ENCODE measurements around the gene C22orf42. TPM values are rescaled to one million over a fixed set of nuclear protein-coding genes. Genes with fewer than 3 reads are reported as not detected.
"Not testable (repeated sequence)": the region's sequence is repeated elsewhere in the genome, so short reads cannot be mapped to it uniquely, and the experiment has no call there.

Gene C22orf42
- total RNA-seq, 1 experiment from 2014 or later, result not detected

GRCh38 chr22:32136881-32137280 is 22.2 kb downstream of the C22orf42 start:
- H3K4me3 Mint-ChIP-seq (ENCODE audit: unreplicated experiment), result not testable (repeated sequence)

GRCh38 chr22:32135958-32136357 is 23.1 kb downstream of the C22orf42 start:
- BruUV-seq (replicated peaks); H3K27ac Mint-ChIP-seq (ENCODE audit: unreplicated experiment); intact Hi-C loops (cut with micrococcal nuclease; ENCODE audit: unreplicated experiment): not testable (repeated sequence)

More at GRCh38 chr22:32136881-32137280, 22.2 kb downstream of the C22orf42 start:
- H3K9me3 ChIP-seq; intact Hi-C loops (cut with micrococcal nuclease; ENCODE audit: unreplicated experiment); DNase-seq; H3K36me3 ChIP-seq (ENCODE audit: control insufficient read depth, insufficient read depth, low read length); H3K4me3 ChIP-seq (ENCODE audit: low read depth, low read length); H3K4me1 ChIP-seq; H3K36me3 Mint-ChIP-seq (ENCODE audit: insufficient read depth, unreplicated experiment); H3K27me3 Mint-ChIP-seq (ENCODE audit: insufficient read depth, unreplicated experiment); CTCF ChIA-PET; BruUV-seq (replicated peaks); H3K9me3 Mint-ChIP-seq (ENCODE audit: unreplicated experiment); H3K4me1 Mint-ChIP-seq (ENCODE audit: low read depth, unreplicated experiment); POLR2A ChIA-PET; H3K27me3 ChIP-seq (replicated peaks; ENCODE audit: control insufficient read depth, insufficient read depth, low read length); H3K27ac Mint-ChIP-seq (ENCODE audit: unreplicated experiment): not testable (repeated sequence)

GRCh38 chr22:32134796-32135195 is 24.3 kb downstream of the C22orf42 start:
- H3K27me3 ChIP-seq (replicated peaks; ENCODE audit: control insufficient read depth, insufficient read depth, low read length); H3K9me3 ChIP-seq; DNase-seq; H3K4me1 ChIP-seq; H3K4me1 Mint-ChIP-seq (ENCODE audit: low read depth, unreplicated experiment); BruUV-seq (replicated peaks); H3K4me3 Mint-ChIP-seq (ENCODE audit: unreplicated experiment); intact Hi-C loops (cut with micrococcal nuclease; ENCODE audit: unreplicated experiment); H3K4me3 ChIP-seq (ENCODE audit: low read depth, low read length); H3K36me3 ChIP-seq (ENCODE audit: control insufficient read depth, insufficient read depth, low read length); H3K36me3 Mint-ChIP-seq (ENCODE audit: insufficient read depth, unreplicated experiment); CTCF ChIA-PET; H3K9me3 Mint-ChIP-seq (ENCODE audit: unreplicated experiment); H3K27me3 Mint-ChIP-seq (ENCODE audit: insufficient read depth, unreplicated experiment); POLR2A ChIA-PET; H3K27ac Mint-ChIP-seq (ENCODE audit: unreplicated experiment): not testable (repeated sequence)

More at GRCh38 chr22:32135958-32136357, 23.1 kb downstream of the C22orf42 start:
- H3K4me3 ChIP-seq (ENCODE audit: low read depth, low read length); H3K9me3 ChIP-seq; DNase-seq; CTCF ChIA-PET; POLR2A ChIA-PET; H3K9me3 Mint-ChIP-seq (ENCODE audit: unreplicated experiment); H3K36me3 ChIP-seq (ENCODE audit: control insufficient read depth, insufficient read depth, low read length); H3K4me3 Mint-ChIP-seq (ENCODE audit: unreplicated experiment); H3K27me3 ChIP-seq (replicated peaks; ENCODE audit: control insufficient read depth, insufficient read depth, low read length); H3K36me3 Mint-ChIP-seq (ENCODE audit: insufficient read depth, unreplicated experiment); H3K27me3 Mint-ChIP-seq (ENCODE audit: insufficient read depth, unreplicated experiment); H3K4me1 ChIP-seq; H3K4me1 Mint-ChIP-seq (ENCODE audit: low read depth, unreplicated experiment): not testable (repeated sequence)

GRCh38 chr22:32132783-32133182 is 26.3 kb downstream of the C22orf42 start:
- ChIA-PET POLR2A (no interaction called here), CTCF (no interaction called here)
- Mint-ChIP-seq H3K27me3 (ENCODE audit: insufficient read depth, unreplicated experiment) (peaks cover 6% of the 10 kb centered on the region), H3K9me3 (ENCODE audit: unreplicated experiment) (no peaks in the 10 kb centered on the region), H3K4me1 (ENCODE audit: low read depth, unreplicated experiment) (no peaks in the 10 kb centered on the region), H3K27ac (ENCODE audit: unreplicated experiment) (no peak overlapping the region), H3K36me3 (ENCODE audit: insufficient read depth, unreplicated experiment) (no peaks in the 10 kb centered on the region), H3K4me3 (ENCODE audit: unreplicated experiment) (no peak overlapping the region)
- Histone ChIP-seq H3K9me3 (no peaks in the 10 kb centered on the region), H3K36me3 (ENCODE audit: control insufficient read depth, insufficient read depth, low read length) (no peaks in the 10 kb centered on the region), H3K4me3 (ENCODE audit: low read depth, low read length) (no peak overlapping the region), H3K27me3 (replicated peaks; ENCODE audit: control insufficient read depth, insufficient read depth, low read length) (no peaks in the 10 kb centered on the region), H3K4me1 (no peaks in the 10 kb centered on the region)
- no TSS peak for BruUV-seq (replicated peaks)
- no peak for DNase-seq
- intact Hi-C loops (cut with micrococcal nuclease; ENCODE audit: unreplicated experiment), result no loop called here
- no peak for TF ChIP-seq CTCF (IDR thresholded peaks at IDR 0.05; ENCODE audit: insufficient read depth in 1 of 2, low read depth in 1 of 2, low read length in 1 of 2, severe bottlenecking in 1 of 2, unreplicated experiment in 1 of 2)

Measured in Caco-2 (cell line).